K562 (cell line): ENCODE data around the gene SNX4. TPM values are rescaled to one million over a fixed set of nuclear protein-coding genes. Genes with fewer than 3 reads are reported as not detected.

Source experiments
- ATAC-seq: fragments of 200-7000 bp; cut with Tn5 transposase; 3 replicates; pipeline ENCODE4 v1.9.1; 2020; ENCODE audit warnings: moderate library complexity
- BruUV-seq: library from RNA; stranded (reverse); fragments of 400-500 nt; replicated peaks from 2 replicates; lab custom pipeline; 2021; lab: Mats Ljungman, UMichigan
- CTCF ChIA-PET: fragments of 300-600 bp; formaldehyde crosslinking; extraction: SDS; loops from one replicate; lab custom pipeline; 2021; ENCODE audit warnings: low intra/inter-chr PET ratio; lab: Yijun Ruan, JAX
- POLR2A ChIA-PET: fragments of 300-600, 350-650 bp; sonication (Branson Sonifier 250); formaldehyde crosslinking; extraction: SDS; loops from one replicate; lab custom pipeline; 2021; ENCODE audit warnings: antibody characterized with exemption, inconsistent platforms; lab: Yijun Ruan, JAX
- DNase-seq, 4 experiments: peaks; one replicate each; pipeline versions ENCODE4 v3.0.0 to v3.0.0-alpha.2; 2011 to 2018; ENCODE audit warnings: low spot score in 3 of 4, mixed read lengths in 3 of 4; ENCODE audit errors: extremely low read depth in 1 of 4
- FAIRE-seq: peaks from 2 replicates; lab custom pipeline; 2011; peaks lifted over from hg19 to GRCh38; lab: Jason Lieb, UNC
- H2AFZ ChIP-seq: 2 replicates; pipeline ENCODE4 v1.6.0; 2011; ENCODE audit warnings: low read depth, low read length, control low read depth, inconsistent platforms
- H3K27ac ChIP-seq: fragments of 200-600 bp; 3 replicates; pipeline ENCODE4 v1.8.0; 2011; ENCODE audit warnings: low read depth, mild to moderate bottlenecking, control low read depth, inconsistent platforms, low read length, moderate library complexity, mixed read lengths; ENCODE audit errors: extremely low read depth
- H3K27me3 ChIP-seq, 2 experiments: fragments of 300-600 bp in 1 of 2; 2 replicates in 1 of 2; 3 replicates in 1 of 2; pipeline versions ENCODE4 v1.6.0 to v1.8.0; 2011; ENCODE audit warnings: inconsistent platforms in 2 of 2, low read length in 2 of 2, mild to moderate bottlenecking in 1 of 2, mixed read lengths in 1 of 2, moderate library complexity in 1 of 2; ENCODE audit not compliant: control insufficient read depth in 2 of 2, insufficient read depth in 2 of 2
- H3K36me3 ChIP-seq: fragments of 300-600 bp; 3 replicates; pipeline ENCODE4 v1.8.0; 2011; ENCODE audit warnings: mild to moderate bottlenecking, low read length, inconsistent platforms; ENCODE audit not compliant: control insufficient read depth, insufficient read depth
- H3K4me1 ChIP-seq, 2 experiments: fragments of 200-600 bp in 1 of 2; replicated peaks in 1 of 2; 2 replicates in 1 of 2; 3 replicates in 1 of 2; pipeline versions ENCODE4 v1.5.1 to v1.8.0; 2011; ENCODE audit warnings: inconsistent platforms in 2 of 2, low read length in 2 of 2, mild to moderate bottlenecking in 1 of 2, mixed read lengths in 1 of 2, moderate library complexity in 1 of 2; ENCODE audit not compliant: control insufficient read depth in 2 of 2, insufficient read depth in 2 of 2
- H3K4me2 ChIP-seq: 2 replicates; pipeline ENCODE4 v1.6.1; 2011; ENCODE audit warnings: low read length, control low read depth, inconsistent platforms, mixed read lengths; ENCODE audit not compliant: insufficient read depth
- H3K4me3 ChIP-seq: fragments of 200-600 bp; sonication (generic), shearing (Covaris generic); 2 replicates; pipeline ENCODE4 v1.5.1; 2016; ENCODE audit warnings: control low read depth, inconsistent platforms
- H3K79me2 ChIP-seq: fragments of 200-600 bp; 3 replicates; pipeline ENCODE4 v1.8.0; 2011; ENCODE audit warnings: low read length, inconsistent platforms; ENCODE audit not compliant: control insufficient read depth, insufficient read depth
- H3K9ac ChIP-seq, 2 experiments: 2 replicates each; pipeline versions ENCODE4 v1.6.0 to v1.6.1; 2011; ENCODE audit warnings: low read depth in 2 of 2, low read length in 2 of 2, control low read depth in 1 of 2, inconsistent platforms in 1 of 2, mild to moderate bottlenecking in 1 of 2, mixed read lengths in 1 of 2; ENCODE audit not compliant: insufficient read depth in 1 of 2
- H3K9me1 ChIP-seq: one replicate; pipeline ENCODE4 v1.6.0; 2011; ENCODE audit warnings: inconsistent platforms, mild to moderate bottlenecking, low read length, moderate library complexity; ENCODE audit not compliant: control insufficient read depth, insufficient read depth
- H3K9me3 ChIP-seq: replicated peaks from 2 replicates; pipeline ENCODE4 v1.5.1; 2011; ENCODE audit warnings: low read depth, low read length, inconsistent platforms; ENCODE audit not compliant: control insufficient read depth, insufficient read depth
- H4K20me1 ChIP-seq: replicated peaks from 2 replicates; pipeline ENCODE4 v1.6.1; 2011; ENCODE audit warnings: low read length, inconsistent platforms, mixed read lengths; ENCODE audit not compliant: control insufficient read depth, insufficient read depth
- CSDE1 ChIP-seq, 2 experiments: fragments of 450-650 bp; IDR thresholded peaks; 2 replicates each; pipeline ENCODE4 v1.6.1; 2016; ENCODE audit warnings: mild to moderate bottlenecking in 1 of 2
- WGBS: fragments of 100-300 bp; shearing (Covaris generic); methylation state at CpG from one replicate; pipeline ENCODE4 v1.1.6; 2016; ENCODE audit warnings: low coverage, mixed read lengths; ENCODE audit not compliant: insufficient coverage; ENCODE audit errors: missing lambda C conversion rate; 5-methylcytosine and 5-hydroxymethylcytosine counted together
- in situ Hi-C: fragments of 300-500 bp; cut with MboI; formaldehyde crosslinking; loops from 4 replicates; pipeline ENCODE4 v1.15.0; 2018; ENCODE audit warnings: inconsistent platforms, mixed read lengths
- intact Hi-C: fragments of 100-400 bp; cut with micrococcal nuclease; formaldehyde crosslinking; loops from 2 replicates; pipeline ENCODE4 v1.14.2; 2022
- polyA plus RNA-seq, 8 experiments: library from polyadenylated mRNA; depleted of rRNA in 4 of 8; stranded (reverse) in 5 of 8; unstranded in 3 of 8; fragments of >200 nt; fragmentation: Nextera tagmentation in 2 of 8; fragmentation: Illumina TruSeq in 1 of 8; extraction: Ambion mirVana in 2 of 8; extraction: Trizol in 1 of 8; gene quantifications; 2 replicates each; pipeline versions ENCODE4 v1.2.1 to v1.2.3, GENCODE V29; 2011 to 2014; ENCODE audit warnings: inconsistent platforms in 1 of 8, missing spikeins in 1 of 8
- total RNA-seq, 7 experiments: library from RNA; depleted of rRNA in 6 of 7; stranded (reverse); fragments of >200 nt in 6 of 7; fragmentation: Illumina TruSeq in 2 of 7; extraction: Trizol in 2 of 7; gene quantifications; 2 replicates each; pipeline versions ENCODE4 v1.2.1 to v1.2.3, GENCODE V29; 2011 to 2021; ENCODE audit warnings: low replicate concordance in 1 of 7
- TF ChIP-seq, protein P1 (sequence below): fragments of 200-400 bp; formaldehyde crosslinking; IDR thresholded peaks from 2 replicates; pipeline ENCODE4 v1.6.1; 2017; ENCODE audit warnings: mild to moderate bottlenecking, low read depth, low read length, moderate library complexity
- TF ChIP-seq, protein P2 (sequence below): fragments of 450-650 bp; IDR thresholded peaks from 2 replicates; pipeline ENCODE4 v1.6.1; 2016

SNX4 gene
- total and polyA plus RNA-seq, 9 of the 15 experiments (the other 6 are each of a cell fraction or from before 2014, with no cell fraction given): 11.4 to 40.3 (median 30.0) TPM

DNA sequence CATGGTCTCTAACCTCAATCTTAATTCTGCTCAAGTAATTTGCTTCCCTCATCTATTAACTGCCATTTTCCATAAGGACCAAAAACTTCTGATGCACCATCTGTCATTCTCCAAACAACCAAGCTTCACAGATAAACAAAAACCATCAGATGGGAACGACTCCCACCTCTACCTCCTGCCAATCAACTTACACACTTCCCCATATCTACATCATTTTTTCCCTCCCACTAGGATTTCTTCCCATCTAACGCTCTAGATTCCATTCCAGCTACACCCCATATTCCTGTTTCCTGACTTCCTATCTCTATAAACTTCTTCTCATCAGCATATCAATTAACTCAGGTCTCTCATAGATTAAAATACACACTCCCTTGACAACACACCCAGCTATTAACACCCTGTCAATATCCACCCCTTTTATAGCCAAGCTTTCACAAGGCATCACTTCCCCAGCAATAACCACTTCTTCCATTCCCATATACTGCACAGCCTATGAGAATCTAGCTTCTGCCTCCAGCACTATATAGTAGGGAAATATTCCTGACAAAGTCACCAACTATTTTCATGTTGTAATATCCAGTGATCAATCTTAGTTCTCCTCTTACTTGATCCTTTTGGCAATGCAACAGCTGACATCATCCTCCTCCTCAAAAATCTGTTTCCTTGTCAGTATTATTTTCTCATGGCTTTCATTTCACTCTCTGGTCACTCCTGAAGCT lies 39.2 kb downstream of the SNX4 start:
- intact Hi-C loops (no loop called here), in situ Hi-C loops (no loop called here)
- TF ChIP-seq, protein P1, sequence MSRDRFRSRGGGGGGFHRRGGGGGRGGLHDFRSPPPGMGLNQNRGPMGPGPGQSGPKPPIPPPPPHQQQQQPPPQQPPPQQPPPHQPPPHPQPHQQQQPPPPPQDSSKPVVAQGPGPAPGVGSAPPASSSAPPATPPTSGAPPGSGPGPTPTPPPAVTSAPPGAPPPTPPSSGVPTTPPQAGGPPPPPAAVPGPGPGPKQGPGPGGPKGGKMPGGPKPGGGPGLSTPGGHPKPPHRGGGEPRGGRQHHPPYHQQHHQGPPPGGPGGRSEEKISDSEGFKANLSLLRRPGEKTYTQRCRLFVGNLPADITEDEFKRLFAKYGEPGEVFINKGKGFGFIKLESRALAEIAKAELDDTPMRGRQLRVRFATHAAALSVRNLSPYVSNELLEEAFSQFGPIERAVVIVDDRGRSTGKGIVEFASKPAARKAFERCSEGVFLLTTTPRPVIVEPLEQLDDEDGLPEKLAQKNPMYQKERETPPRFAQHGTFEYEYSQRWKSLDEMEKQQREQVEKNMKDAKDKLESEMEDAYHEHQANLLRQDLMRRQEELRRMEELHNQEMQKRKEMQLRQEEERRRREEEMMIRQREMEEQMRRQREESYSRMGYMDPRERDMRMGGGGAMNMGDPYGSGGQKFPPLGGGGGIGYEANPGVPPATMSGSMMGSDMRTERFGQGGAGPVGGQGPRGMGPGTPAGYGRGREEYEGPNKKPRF: no peak
- no peak for TF ChIP-seq CSDE1 (IDR thresholded peaks at IDR 0.05)
- TF ChIP-seq, protein P2, sequence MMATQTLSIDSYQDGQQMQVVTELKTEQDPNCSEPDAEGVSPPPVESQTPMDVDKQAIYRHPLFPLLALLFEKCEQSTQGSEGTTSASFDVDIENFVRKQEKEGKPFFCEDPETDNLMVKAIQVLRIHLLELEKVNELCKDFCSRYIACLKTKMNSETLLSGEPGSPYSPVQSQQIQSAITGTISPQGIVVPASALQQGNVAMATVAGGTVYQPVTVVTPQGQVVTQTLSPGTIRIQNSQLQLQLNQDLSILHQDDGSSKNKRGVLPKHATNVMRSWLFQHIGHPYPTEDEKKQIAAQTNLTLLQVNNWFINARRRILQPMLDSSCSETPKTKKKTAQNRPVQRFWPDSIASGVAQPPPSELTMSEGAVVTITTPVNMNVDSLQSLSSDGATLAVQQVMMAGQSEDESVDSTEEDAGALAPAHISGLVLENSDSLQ: peak; percentile 63
- ATAC-seq: no peak
- Histone ChIP-seq H3K27ac (no peak overlapping the region), H2AFZ (no peak overlapping the region), H3K4me2 (no peak overlapping the region), H3K9me1 (no peaks in the 10 kb centered on the region), H3K9ac (no peak overlapping the region), H3K4me3 (no peak overlapping the region), H3K9me3 (no peaks in the 10 kb centered on the region), H4K20me1 (no peaks in the 10 kb centered on the region), H3K79me2 (no peaks in the 10 kb centered on the region), H3K27me3 (no peaks in the 10 kb centered on the region), H3K4me1 (no peaks in the 10 kb centered on the region), H3K36me3 (peaks cover 50% of the 10 kb centered on the region; the same call in 2 of the 3 replicates)
- WGBS: 36% methylated on average over 2 of the region's 2 CpGs
- BruUV-seq: no TSS peak
- ChIA-PET CTCF (no interaction called here), POLR2A (interaction anchor here (0.6 to 2.3 kb wide), 2 partner anchors 9 to 23 kb away, joined by 5 to 9 read pairs; no protein-coding TSS in a partner anchor)
- no peak for DNase-seq
- FAIRE-seq: no peak
